K562 (cell line): ENCODE data around the gene RITA1. TPM values are rescaled to one million over a fixed set of nuclear protein-coding genes. Genes with fewer than 3 reads are reported as not detected.
"Not testable (repeated sequence)": the region's sequence is repeated elsewhere in the genome, so short reads cannot be mapped to it uniquely, and the experiment has no call there.

Experiments
- ATAC-seq: fragments of 200-7000 bp; cut with Tn5 transposase; 3 replicates; pipeline ENCODE4 v1.9.1; 2020; ENCODE audit warnings: moderate library complexity
- BruUV-seq: library from RNA; stranded (reverse); fragments of 400-500 nt; replicated peaks from 2 replicates; lab custom pipeline; 2021; lab: Mats Ljungman, UMichigan
- CTCF ChIA-PET: fragments of 300-600 bp; formaldehyde crosslinking; extraction: SDS; loops from one replicate; lab custom pipeline; 2021; ENCODE audit warnings: low intra/inter-chr PET ratio; lab: Yijun Ruan, JAX
- POLR2A ChIA-PET: fragments of 300-600, 350-650 bp; sonication (Branson Sonifier 250); formaldehyde crosslinking; extraction: SDS; loops from one replicate; lab custom pipeline; 2021; ENCODE audit warnings: antibody characterized with exemption, inconsistent platforms; lab: Yijun Ruan, JAX
- DNase-seq, 4 experiments: peaks; one replicate each; pipeline versions ENCODE4 v3.0.0 to v3.0.0-alpha.2; 2011 to 2018; ENCODE audit warnings: low spot score in 3 of 4, mixed read lengths in 3 of 4; ENCODE audit errors: extremely low read depth in 1 of 4
- FAIRE-seq: peaks from 2 replicates; lab custom pipeline; 2011; peaks lifted over from hg19 to GRCh38; lab: Jason Lieb, UNC
- H2AFZ ChIP-seq: 2 replicates; pipeline ENCODE4 v1.6.0; 2011; ENCODE audit warnings: low read depth, low read length, control low read depth, inconsistent platforms
- H3K27ac ChIP-seq: fragments of 200-600 bp; 3 replicates; pipeline ENCODE4 v1.8.0; 2011; ENCODE audit warnings: low read depth, mild to moderate bottlenecking, control low read depth, inconsistent platforms, low read length, moderate library complexity, mixed read lengths; ENCODE audit errors: extremely low read depth
- H3K27me3 ChIP-seq, 2 experiments: fragments of 300-600 bp in 1 of 2; 2 replicates in 1 of 2; 3 replicates in 1 of 2; pipeline versions ENCODE4 v1.6.0 to v1.8.0; 2011; ENCODE audit warnings: inconsistent platforms in 2 of 2, low read length in 2 of 2, mild to moderate bottlenecking in 1 of 2, mixed read lengths in 1 of 2, moderate library complexity in 1 of 2; ENCODE audit not compliant: control insufficient read depth in 2 of 2, insufficient read depth in 2 of 2
- H3K36me3 ChIP-seq: fragments of 300-600 bp; 3 replicates; pipeline ENCODE4 v1.8.0; 2011; ENCODE audit warnings: mild to moderate bottlenecking, low read length, inconsistent platforms; ENCODE audit not compliant: control insufficient read depth, insufficient read depth
- H3K4me1 ChIP-seq, 2 experiments: fragments of 200-600 bp in 1 of 2; replicated peaks in 1 of 2; 2 replicates in 1 of 2; 3 replicates in 1 of 2; pipeline versions ENCODE4 v1.5.1 to v1.8.0; 2011; ENCODE audit warnings: inconsistent platforms in 2 of 2, low read length in 2 of 2, mild to moderate bottlenecking in 1 of 2, mixed read lengths in 1 of 2, moderate library complexity in 1 of 2; ENCODE audit not compliant: control insufficient read depth in 2 of 2, insufficient read depth in 2 of 2
- H3K4me2 ChIP-seq: 2 replicates; pipeline ENCODE4 v1.6.1; 2011; ENCODE audit warnings: low read length, control low read depth, inconsistent platforms, mixed read lengths; ENCODE audit not compliant: insufficient read depth
- H3K4me3 ChIP-seq: fragments of 200-600 bp; sonication (generic), shearing (Covaris generic); 2 replicates; pipeline ENCODE4 v1.5.1; 2016; ENCODE audit warnings: control low read depth, inconsistent platforms
- H3K79me2 ChIP-seq: fragments of 200-600 bp; 3 replicates; pipeline ENCODE4 v1.8.0; 2011; ENCODE audit warnings: low read length, inconsistent platforms; ENCODE audit not compliant: control insufficient read depth, insufficient read depth
- H3K9ac ChIP-seq, 2 experiments: 2 replicates each; pipeline versions ENCODE4 v1.6.0 to v1.6.1; 2011; ENCODE audit warnings: low read depth in 2 of 2, low read length in 2 of 2, control low read depth in 1 of 2, inconsistent platforms in 1 of 2, mild to moderate bottlenecking in 1 of 2, mixed read lengths in 1 of 2; ENCODE audit not compliant: insufficient read depth in 1 of 2
- H3K9me1 ChIP-seq: one replicate; pipeline ENCODE4 v1.6.0; 2011; ENCODE audit warnings: inconsistent platforms, mild to moderate bottlenecking, low read length, moderate library complexity; ENCODE audit not compliant: control insufficient read depth, insufficient read depth
- H3K9me3 ChIP-seq: replicated peaks from 2 replicates; pipeline ENCODE4 v1.5.1; 2011; ENCODE audit warnings: low read depth, low read length, inconsistent platforms; ENCODE audit not compliant: control insufficient read depth, insufficient read depth
- H4K20me1 ChIP-seq: replicated peaks from 2 replicates; pipeline ENCODE4 v1.6.1; 2011; ENCODE audit warnings: low read length, inconsistent platforms, mixed read lengths; ENCODE audit not compliant: control insufficient read depth, insufficient read depth
- SPI1 ChIP-seq: IDR thresholded peaks from 2 replicates; pipeline ENCODE4 v1.6.1; 2011; ENCODE audit warnings: low read depth, low read length, control low read depth, borderline replicate concordance
- TCF3 ChIP-seq: sonication (generic); formaldehyde crosslinking; IDR thresholded peaks from 2 replicates; pipeline ENCODE4 v1.4.0; 2020; ENCODE audit warnings: mild to moderate bottlenecking, missing genetic modification reagents
- ZNF121 ChIP-seq: sonication (generic); formaldehyde crosslinking; conservative IDR thresholded peaks from 2 replicates; pipeline ENCODE4 v1.8.0; 2022; ENCODE audit warnings: missing genetic modification reagents
- WGBS: fragments of 100-300 bp; shearing (Covaris generic); methylation state at CpG from one replicate; pipeline ENCODE4 v1.1.6; 2016; ENCODE audit warnings: low coverage, mixed read lengths; ENCODE audit not compliant: insufficient coverage; ENCODE audit errors: missing lambda C conversion rate; 5-methylcytosine and 5-hydroxymethylcytosine counted together
- in situ Hi-C: fragments of 300-500 bp; cut with MboI; formaldehyde crosslinking; loops from 4 replicates; pipeline ENCODE4 v1.15.0; 2018; ENCODE audit warnings: inconsistent platforms, mixed read lengths
- intact Hi-C: fragments of 100-400 bp; cut with micrococcal nuclease; formaldehyde crosslinking; loops from 2 replicates; pipeline ENCODE4 v1.14.2; 2022
- polyA plus RNA-seq, 8 experiments: library from polyadenylated mRNA; depleted of rRNA in 4 of 8; stranded (reverse) in 5 of 8; unstranded in 3 of 8; fragments of >200 nt; fragmentation: Nextera tagmentation in 2 of 8; fragmentation: Illumina TruSeq in 1 of 8; extraction: Ambion mirVana in 2 of 8; extraction: Trizol in 1 of 8; gene quantifications; 2 replicates each; pipeline versions ENCODE4 v1.2.1 to v1.2.3, GENCODE V29; 2011 to 2014; ENCODE audit warnings: inconsistent platforms in 1 of 8, missing spikeins in 1 of 8
- total RNA-seq, 7 experiments: library from RNA; depleted of rRNA in 6 of 7; stranded (reverse); fragments of >200 nt in 6 of 7; fragmentation: Illumina TruSeq in 2 of 7; extraction: Trizol in 2 of 7; gene quantifications; 2 replicates each; pipeline versions ENCODE4 v1.2.1 to v1.2.3, GENCODE V29; 2011 to 2021; ENCODE audit warnings: low replicate concordance in 1 of 7

The RITA1 gene
- total and polyA plus RNA-seq, 9 of the 15 experiments (the other 6 are each of a cell fraction or from before 2014, with no cell fraction given): 2.8 to 40.4 (median 18.0) TPM

DNA sequence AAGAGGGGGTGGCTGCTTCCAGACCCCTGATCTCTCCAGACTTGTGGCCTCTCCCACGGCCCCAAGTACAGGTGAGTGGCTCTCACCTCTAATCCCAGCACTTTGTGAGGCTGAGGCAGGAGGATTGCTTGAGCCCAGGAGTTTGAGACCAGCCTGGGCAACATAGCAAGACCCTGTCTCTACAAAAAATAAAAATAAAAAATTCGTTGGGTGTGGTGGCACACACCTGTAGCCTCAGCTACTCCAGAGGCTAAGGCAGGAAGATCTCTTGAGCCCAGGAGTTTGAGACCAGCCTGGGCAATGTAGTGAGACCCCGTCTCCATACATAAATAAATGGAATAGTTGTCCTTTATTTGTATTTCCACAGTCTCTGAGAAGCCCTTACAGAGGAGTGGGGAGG is 43.8 kb upstream of the RITA1 start:
- intact Hi-C loops, DNase-seq, FAIRE-seq, H3K9me3 ChIP-seq, BruUV-seq, H3K27me3 ChIP-seq, H3K27ac ChIP-seq, H3K9ac ChIP-seq, H2AFZ ChIP-seq, in situ Hi-C loops, H3K4me1 ChIP-seq, H3K36me3 ChIP-seq, ATAC-seq, H4K20me1 ChIP-seq, H3K9me1 ChIP-seq, H3K4me2 ChIP-seq, H3K79me2 ChIP-seq, H3K4me3 ChIP-seq, CTCF ChIA-PET, POLR2A ChIA-PET: not testable (repeated sequence)
- WGBS: 14% methylated on average over 3 of the region's 3 CpGs
- TF ChIP-seq ZNF121 (CRISPR knock-in tag): peak; percentile 94

GRCh38 chr12:113142173-113142885 is 43.2 kb upstream of the RITA1 start:
- H2AFZ ChIP-seq: no peak overlapping the region; the same call in 1 of the 2 replicates
- peak; percentile 49 for FAIRE-seq
- H3K4me2 ChIP-seq: no peak overlapping the region
- no peak overlapping the region for H3K27ac ChIP-seq
- TF ChIP-seq TCF3 (CRISPR knock-in tag) (no peak), SPI1 (peak; percentile 19; the same call in 1 of the 2 replicates)
- intact Hi-C loops (no loop called here), in situ Hi-C loops (no loop called here)
- H3K9me3 ChIP-seq: no peaks in the 10 kb centered on the region
- no peaks in the 10 kb centered on the region for H3K79me2 ChIP-seq
- H3K9ac ChIP-seq: no peak overlapping the region
- H3K4me3 ChIP-seq: no peak overlapping the region
- H3K27me3 ChIP-seq: peaks cover 0 to 4% of the 10 kb centered on the region in 2 experiments; a peak in 1 of 5 replicates
- H4K20me1 ChIP-seq: no peaks in the 10 kb centered on the region
- no peak for ATAC-seq
- no peaks in the 10 kb centered on the region for H3K36me3 ChIP-seq
- no peaks in the 10 kb centered on the region for H3K9me1 ChIP-seq
- BruUV-seq: no TSS peak
- ChIA-PET POLR2A (interaction anchor here (0.6 kb wide), 1 partner anchor 1133 kb away, joined by 3 read pairs; no protein-coding TSS in a partner anchor), CTCF (no interaction called here)
- peaks cover 0 to 5% of the 10 kb centered on the region in 2 experiments; a peak in 2 of 5 replicates for H3K4me1 ChIP-seq
- 26% methylated on average over 16 of the region's 17 CpGs for whole genome bisulfite sequencing
- DNase-seq: no peak
